Heart left ventricle (tissue), 13 donors: ENCODE data around the gene ABLIM1.

Experiments
- POLR2A ChIP-seq, 2 donors: fragments of 450-650 bp; IDR thresholded peaks; one replicate each; pipeline ENCODE4 v1.6.1; 2017; ENCODE audit warnings: antibody characterized with exemption in 2 of 2, mild to moderate bottlenecking in 2 of 2, moderate library complexity in 2 of 2
- TF ChIP-seq, protein P1 (sequence below), 12 donors: fragments of 200-600 bp; sonication (generic) in 4 of 12; IDR thresholded peaks; one replicate each; pipeline versions ENCODE4 v1.5.0 to v1.8.0; 2018 to 2022; ENCODE audit warnings: antibody characterized with exemption in 12 of 12, mild to moderate bottlenecking in 5 of 12
- donor health status: ischemic (EF 13 %, LVEDD 7.1; RV severe dilation, severe dysfunction).
- donor health status: DM: no; HTN: yes; CAD: no.
- donor health status: DM: no; HTN: no; CAD: no.
- donor health status: ischemic (EF 25% LVEDD 6.9; RV normal size, moderate dysfunction).
- donor health status: ischemic (EF 25% LVEDD 5.7; RV mildly dilated, moderate dysfunction).
- donor health status: ischemic (EF 35%, LVEDD 5.7; RV mildly dilated, moderate dysfunction).
- donor health status: nonischemic (EF 11% LVEDD 7.7; RV severe dilation, severe dysfunction).
- donor health status: DM: yes; HTN: yes; CAD: no.
- donor health status: PGD.
- donor health status: ischemic (EF 29% LVEDD 5.4; RV normal size, mild dysfunction).
- donor health status: nonischemic (EF 23%, LVEDD 6.1; RV moderate dilation, normal function).

DNA sequence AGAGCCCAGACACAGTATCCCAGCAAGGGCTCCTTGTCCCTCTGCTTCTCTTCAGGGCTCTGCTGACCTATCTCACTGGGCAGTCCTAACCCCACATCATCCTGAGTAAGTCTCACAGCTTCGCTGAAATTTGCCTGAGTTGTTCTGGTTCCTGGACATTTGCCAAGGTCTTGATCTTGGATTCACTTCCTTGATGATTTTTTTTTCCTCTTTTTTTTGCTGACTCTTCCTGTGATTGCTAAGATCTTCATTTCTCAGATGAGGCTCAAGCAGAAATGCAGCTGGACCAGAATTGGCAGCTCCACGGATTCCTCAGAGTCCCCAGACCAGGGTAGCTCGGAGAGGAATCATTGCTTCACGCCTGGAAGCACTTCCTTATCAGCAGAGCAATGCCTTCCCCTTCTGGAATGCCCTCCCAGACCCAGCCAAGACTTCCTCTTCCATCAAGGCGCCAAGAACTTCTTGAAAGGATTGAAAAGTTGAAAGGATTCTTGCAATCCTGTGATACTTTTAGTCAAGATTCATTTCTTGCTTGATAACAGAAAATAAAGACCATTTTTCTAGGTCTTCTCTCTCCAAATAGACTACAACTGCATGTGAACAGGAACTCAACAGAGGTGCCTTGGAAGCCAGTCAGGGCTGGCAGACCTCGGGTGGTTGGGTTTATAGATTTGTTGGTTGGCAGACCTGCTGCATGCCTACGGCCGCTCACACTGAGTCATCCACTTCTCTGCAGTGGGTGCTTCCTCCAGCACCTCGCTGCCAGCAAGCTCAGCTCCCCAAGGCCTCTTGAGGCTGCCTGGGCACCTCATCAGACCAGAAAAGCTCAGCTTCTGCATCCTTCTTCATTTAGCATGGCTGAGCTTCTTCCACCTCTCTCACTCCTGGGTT lies 244.9 kb downstream of the ABLIM1 start:
- TF ChIP-seq, protein P1, sequence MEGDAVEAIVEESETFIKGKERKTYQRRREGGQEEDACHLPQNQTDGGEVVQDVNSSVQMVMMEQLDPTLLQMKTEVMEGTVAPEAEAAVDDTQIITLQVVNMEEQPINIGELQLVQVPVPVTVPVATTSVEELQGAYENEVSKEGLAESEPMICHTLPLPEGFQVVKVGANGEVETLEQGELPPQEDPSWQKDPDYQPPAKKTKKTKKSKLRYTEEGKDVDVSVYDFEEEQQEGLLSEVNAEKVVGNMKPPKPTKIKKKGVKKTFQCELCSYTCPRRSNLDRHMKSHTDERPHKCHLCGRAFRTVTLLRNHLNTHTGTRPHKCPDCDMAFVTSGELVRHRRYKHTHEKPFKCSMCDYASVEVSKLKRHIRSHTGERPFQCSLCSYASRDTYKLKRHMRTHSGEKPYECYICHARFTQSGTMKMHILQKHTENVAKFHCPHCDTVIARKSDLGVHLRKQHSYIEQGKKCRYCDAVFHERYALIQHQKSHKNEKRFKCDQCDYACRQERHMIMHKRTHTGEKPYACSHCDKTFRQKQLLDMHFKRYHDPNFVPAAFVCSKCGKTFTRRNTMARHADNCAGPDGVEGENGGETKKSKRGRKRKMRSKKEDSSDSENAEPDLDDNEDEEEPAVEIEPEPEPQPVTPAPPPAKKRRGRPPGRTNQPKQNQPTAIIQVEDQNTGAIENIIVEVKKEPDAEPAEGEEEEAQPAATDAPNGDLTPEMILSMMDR (IDR thresholded peaks at IDR 0.05) = no peak
- TF ChIP-seq POLR2A (IDR thresholded peaks at IDR 0.05) = no peak
